SU-DHL-6 (cell line): ENCODE results near the gene CIART.

ENCODE experiments used
- H2AFZ ChIP-seq: fragments of 200-600 bp; sonication (generic); 2 replicates; pipeline ENCODE4 v1.6.1; 2014; ENCODE audit warnings: low read depth, mild to moderate bottlenecking, moderate library complexity, mixed read lengths, antibody characterized with exemption, low read length; ENCODE audit not compliant: severe bottlenecking
- H3F3A ChIP-seq: fragments of 200-600 bp; shearing (Covaris generic); 2 replicates; pipeline ENCODE4 v1.6.0; 2016; ENCODE audit warnings: antibody characterized with exemption, mild to moderate bottlenecking; ENCODE audit not compliant: insufficient read depth
- H3K27ac ChIP-seq: fragments of 200-600 bp; sonication (generic); 2 replicates; pipeline ENCODE4 v1.5.1; 2016; ENCODE audit warnings: low read depth, mild to moderate bottlenecking, low read length, moderate library complexity, mixed read lengths
- H3K27me3 ChIP-seq: fragments of 200-600 bp; sonication (generic), shearing (Covaris generic); 2 replicates; pipeline ENCODE4 v1.6.0; 2014; ENCODE audit warnings: mild to moderate bottlenecking, low read length
- H3K36me3 ChIP-seq: fragments of 200-600 bp; sonication (generic); 2 replicates; pipeline ENCODE4 v1.6.1; 2014; ENCODE audit warnings: mild to moderate bottlenecking, low read length, mixed read lengths
- H3K4me2 ChIP-seq: fragments of 300-600, 200-600 bp; shearing (Covaris generic), sonication (generic); 2 replicates; pipeline ENCODE4 v1.6.0; 2014; ENCODE audit warnings: low read length, low read depth, mild to moderate bottlenecking; ENCODE audit not compliant: poor library complexity, severe bottlenecking
- H3K4me3 ChIP-seq: fragments of 200-600 bp; sonication (generic); 2 replicates; pipeline ENCODE4 v1.5.1; 2014; ENCODE audit warnings: antibody characterized with exemption, low read length, mild to moderate bottlenecking, mixed read lengths; ENCODE audit not compliant: insufficient read depth, poor library complexity, severe bottlenecking
- H3K79me2 ChIP-seq: fragments of 200-600 bp; sonication (generic); 2 replicates; pipeline ENCODE4 v1.6.1; 2014; ENCODE audit warnings: mild to moderate bottlenecking, low read length, moderate library complexity; ENCODE audit not compliant: insufficient read depth
- H3K9ac ChIP-seq: fragments of 200-600 bp; sonication (generic); 2 replicates; pipeline ENCODE4 v1.7.0; 2014; ENCODE audit warnings: mild to moderate bottlenecking, low read length
- H3K9me2 ChIP-seq: fragments of 200-600 bp; sonication (generic); replicated peaks from 2 replicates; pipeline ENCODE4 v1.6.1; 2014; ENCODE audit warnings: low read length; ENCODE audit not compliant: insufficient read depth
- H3K9me3 ChIP-seq: fragments of 200-600 bp; sonication (generic); 2 replicates; pipeline ENCODE4 v1.6.1; 2014; ENCODE audit warnings: low read length, mixed read lengths; ENCODE audit not compliant: insufficient read depth
- H4K20me1 ChIP-seq: fragments of 200-600 bp; sonication (generic); 2 replicates; pipeline ENCODE4 v1.6.1; 2014; ENCODE audit warnings: low read depth, mild to moderate bottlenecking, antibody characterized with exemption, low read length, moderate library complexity, mixed read lengths
- EZH2phosphoT487 ChIP-seq: fragments of 200-600 bp; sonication (generic), shearing (Covaris generic); conservative IDR thresholded peaks from 2 replicates; pipeline ENCODE4 v1.6.1; 2018; ENCODE audit warnings: mild to moderate bottlenecking, antibody characterized with exemption, low read length, moderate library complexity, mixed read lengths
- TF ChIP-seq, protein P1 (sequence below): fragments of 200-600 bp; sonication (generic); IDR thresholded peaks from one replicate; pipeline ENCODE4 v1.5.1; 2017; ENCODE audit warnings: antibody characterized with exemption, mild to moderate bottlenecking, low read length, moderate library complexity; ENCODE audit not compliant: insufficient read depth, poor library complexity, severe bottlenecking

The CIART gene

GRCh38 chr1:150288822-150289221 is 6.5 kb downstream of the CIART start:
- Histone ChIP-seq H3K9ac (no peak overlapping the region), H3K9me3 (no peaks in the 10 kb centered on the region), H3F3A (no peaks in the 10 kb centered on the region), H3K79me2 (peaks cover under 1% of the 10 kb centered on the region; the same call in 1 of the 2 replicates), H3K4me2 (no peak overlapping the region), H3K27me3 (no peaks in the 10 kb centered on the region), H3K27ac (no peak overlapping the region), H4K20me1 (no peaks in the 10 kb centered on the region), H2AFZ (no peak overlapping the region), H3K9me2 (no peaks in the 10 kb centered on the region), H3K4me3 (no peak overlapping the region), H3K36me3 (no peaks in the 10 kb centered on the region)
- TF ChIP-seq EZH2phosphoT487 = no peak
- TF ChIP-seq, protein P1, sequence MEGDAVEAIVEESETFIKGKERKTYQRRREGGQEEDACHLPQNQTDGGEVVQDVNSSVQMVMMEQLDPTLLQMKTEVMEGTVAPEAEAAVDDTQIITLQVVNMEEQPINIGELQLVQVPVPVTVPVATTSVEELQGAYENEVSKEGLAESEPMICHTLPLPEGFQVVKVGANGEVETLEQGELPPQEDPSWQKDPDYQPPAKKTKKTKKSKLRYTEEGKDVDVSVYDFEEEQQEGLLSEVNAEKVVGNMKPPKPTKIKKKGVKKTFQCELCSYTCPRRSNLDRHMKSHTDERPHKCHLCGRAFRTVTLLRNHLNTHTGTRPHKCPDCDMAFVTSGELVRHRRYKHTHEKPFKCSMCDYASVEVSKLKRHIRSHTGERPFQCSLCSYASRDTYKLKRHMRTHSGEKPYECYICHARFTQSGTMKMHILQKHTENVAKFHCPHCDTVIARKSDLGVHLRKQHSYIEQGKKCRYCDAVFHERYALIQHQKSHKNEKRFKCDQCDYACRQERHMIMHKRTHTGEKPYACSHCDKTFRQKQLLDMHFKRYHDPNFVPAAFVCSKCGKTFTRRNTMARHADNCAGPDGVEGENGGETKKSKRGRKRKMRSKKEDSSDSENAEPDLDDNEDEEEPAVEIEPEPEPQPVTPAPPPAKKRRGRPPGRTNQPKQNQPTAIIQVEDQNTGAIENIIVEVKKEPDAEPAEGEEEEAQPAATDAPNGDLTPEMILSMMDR = no peak

DNA sequence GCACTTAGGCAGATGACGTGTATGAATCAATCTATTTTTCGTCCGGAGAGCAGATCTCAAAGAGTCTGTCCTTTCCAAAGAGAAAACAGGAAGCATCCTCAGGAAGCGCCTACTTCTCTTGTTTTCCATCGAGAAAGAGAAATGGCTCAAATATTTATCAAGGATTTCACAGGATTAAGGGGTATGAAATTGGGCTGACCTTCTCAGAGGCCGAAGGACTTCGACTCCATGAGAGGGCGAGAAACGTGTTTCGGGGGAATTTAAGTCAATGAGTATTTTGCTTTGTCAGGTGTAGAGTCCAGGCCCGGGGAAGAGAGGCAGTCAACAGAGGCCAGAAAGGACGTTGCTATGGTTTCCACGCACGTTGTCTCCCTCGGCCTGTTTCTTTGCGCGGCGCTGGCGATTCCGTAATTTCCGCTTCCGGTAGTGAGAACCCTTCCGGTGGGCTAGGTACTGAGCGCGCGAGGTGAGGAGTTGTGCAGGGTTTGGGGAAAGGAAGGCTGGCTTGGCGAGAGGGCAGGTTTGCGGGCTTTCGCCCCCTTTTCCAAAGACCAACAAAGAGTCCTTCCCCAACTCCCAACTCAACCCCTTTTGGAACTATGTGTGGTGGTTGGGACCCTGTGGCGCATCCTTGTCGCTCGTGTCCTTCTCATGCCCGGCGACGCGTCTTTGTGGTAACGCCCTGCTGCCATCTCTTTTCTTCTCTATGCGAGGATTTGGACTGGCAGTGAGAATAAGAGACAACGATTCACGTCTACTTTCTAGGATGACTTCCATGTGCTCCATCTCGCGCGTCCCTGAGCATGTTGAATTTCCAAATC is 11.3 kb downstream of the CIART start, which contains the start of gene MRPS21:
TSS of gene MRPS21 (plus strand) at position 429 of the 821 bp plus-strand sequence. CDS start 506 bp downstream, outside the sequence.
- no peaks in the 10 kb centered on the region for H3K27me3 ChIP-seq
- H3K9me3 ChIP-seq = no peaks in the 10 kb centered on the region
- H3F3A ChIP-seq = no peaks in the 10 kb centered on the region
- peaks cover 25% of the 10 kb centered on the region for H3K79me2 ChIP-seq
- peak within 1 kb of the TSS; percentile 29 for H3K27ac ChIP-seq
- H4K20me1 ChIP-seq = no peaks in the 10 kb centered on the region
- peak within 1 kb of the TSS; percentile 81 for H3K4me3 ChIP-seq
- H3K4me2 ChIP-seq = peak within 1 kb of the TSS; percentile 80
- H3K9me2 ChIP-seq = no peaks in the 10 kb centered on the region
- H3K9ac ChIP-seq = peak within 1 kb of the TSS; percentile 82
- no peak for TF ChIP-seq EZH2phosphoT487
- TF ChIP-seq, protein P1 = no peak
- H3K36me3 ChIP-seq = 0 out of 2 replicates have a peak, but pooled peaks cover 3% of the 10 kb centered on the region
- H2AFZ ChIP-seq = peak within 1 kb of the TSS; percentile 79

GRCh38 chr1:150295476-150295875 is 13.1 kb downstream of the CIART start:
- Histone ChIP-seq H3K9me2 (no peaks in the 10 kb centered on the region), H2AFZ (no peak overlapping the region), H3K27me3 (no peaks in the 10 kb centered on the region), H3K9ac (no peak overlapping the region), H4K20me1 (no peaks in the 10 kb centered on the region), H3K36me3 (peaks cover 3% of the 10 kb centered on the region; the same call in 1 of the 2 replicates), H3F3A (no peaks in the 10 kb centered on the region), H3K79me2 (peaks cover 25% of the 10 kb centered on the region), H3K4me2 (no peak overlapping the region), H3K4me3 (no peak overlapping the region), H3K27ac (no peak overlapping the region), H3K9me3 (no peaks in the 10 kb centered on the region)
- TF ChIP-seq, protein P1 = no peak
- no peak for TF ChIP-seq EZH2phosphoT487
